GM18499 (cell line): Measurements from ENCODE around the gene CYTH1.

Experiments
- ATAC-seq: cut with Tn5 transposase; IDR thresholded peaks from one replicate; pipeline ENCODE4 v1.9.1; 2021; ENCODE audit warnings: moderate number of reproducible peaks; ENCODE audit not compliant: insufficient read depth, unreplicated experiment

Gene CYTH1

GRCh38 chr17:78722246-78722761, 59.8 kb downstream of the CYTH1 start:
- ATAC-seq = no peak

- ATAC-seq = no peak
Measured at GRCh38 chr17:78719630-78720298, 62.3 kb downstream of the CYTH1 start.

GRCh38 chr17:78718575-78719208, 63.4 kb downstream of the CYTH1 start:
- ATAC-seq = no peak

GRCh38 chr17:78717431-78717980, 64.6 kb downstream of the CYTH1 start:
- ATAC-seq = no peak

DNA sequence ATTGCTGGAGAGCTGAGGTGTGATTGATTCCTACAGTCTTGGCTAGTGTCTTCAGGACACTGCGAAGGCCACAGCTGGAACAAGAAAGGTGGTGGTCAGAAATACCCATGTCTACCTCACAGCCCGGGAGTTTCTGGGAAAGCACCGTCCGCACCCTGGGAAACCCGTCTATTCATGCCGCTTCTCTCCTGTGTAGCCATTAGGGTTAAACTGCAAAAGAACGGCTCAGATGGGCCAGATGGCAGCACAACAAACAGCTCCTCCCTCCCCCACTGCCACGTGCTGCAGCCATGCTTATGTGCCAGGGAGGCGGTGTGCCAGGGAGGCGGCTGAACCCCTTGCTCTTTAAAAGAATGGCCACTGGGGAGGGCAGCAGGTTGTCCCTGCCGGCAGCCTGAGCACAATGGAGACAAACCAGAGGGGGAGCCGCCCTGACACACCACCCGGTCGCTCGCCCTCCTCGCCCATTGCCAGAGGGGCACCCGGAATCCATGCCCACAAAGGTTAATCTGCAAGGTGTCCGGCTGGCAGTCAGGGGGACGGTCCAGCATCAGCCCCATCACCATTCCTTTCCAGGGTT, 65.2 kb downstream of the CYTH1 start:
- ATAC-seq = no peak

DNA sequence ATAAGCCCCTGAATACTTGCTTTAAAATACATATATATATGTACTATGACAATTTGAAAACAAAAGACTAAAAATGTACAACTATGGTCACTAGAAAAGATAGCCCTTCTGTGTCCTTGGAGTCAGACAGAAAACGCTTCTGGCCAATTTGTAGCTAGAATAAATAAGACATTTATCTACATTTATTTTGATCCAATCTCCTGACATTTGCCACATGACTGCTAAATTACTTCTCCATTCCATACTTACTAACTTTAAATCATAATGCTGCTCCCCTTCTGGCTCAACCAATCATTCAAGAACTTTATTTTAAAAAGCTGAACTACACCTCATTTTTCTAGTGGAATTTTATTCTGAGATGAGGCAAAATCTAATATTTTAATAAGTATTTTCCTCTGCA, 65.8 kb downstream of the CYTH1 start:
- ATAC-seq = no peak

DNA sequence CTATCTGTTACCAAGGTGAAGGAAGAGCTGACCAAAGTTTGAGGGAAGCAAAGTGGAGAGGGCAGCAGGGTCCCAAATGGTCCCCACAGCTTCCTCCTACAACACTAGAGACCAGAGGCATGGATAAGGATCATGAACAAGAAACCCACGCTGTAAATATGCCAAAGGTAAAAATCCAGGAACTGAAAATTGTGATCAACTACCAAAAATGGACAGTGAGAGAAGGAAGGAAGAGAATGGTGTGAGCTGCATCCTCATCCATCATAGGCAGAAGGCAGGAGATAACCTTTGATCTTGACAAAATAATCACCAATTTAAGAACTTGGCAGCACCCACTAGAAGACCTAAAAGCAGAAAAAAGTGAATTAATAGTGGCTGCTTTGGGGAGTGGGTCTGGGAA, 66.2 kb downstream of the CYTH1 start:
- no peak for ATAC-seq

- no peak for ATAC-seq
Measured at GRCh38 chr17:78715000-78715771, 66.9 kb downstream of the CYTH1 start.

DNA sequence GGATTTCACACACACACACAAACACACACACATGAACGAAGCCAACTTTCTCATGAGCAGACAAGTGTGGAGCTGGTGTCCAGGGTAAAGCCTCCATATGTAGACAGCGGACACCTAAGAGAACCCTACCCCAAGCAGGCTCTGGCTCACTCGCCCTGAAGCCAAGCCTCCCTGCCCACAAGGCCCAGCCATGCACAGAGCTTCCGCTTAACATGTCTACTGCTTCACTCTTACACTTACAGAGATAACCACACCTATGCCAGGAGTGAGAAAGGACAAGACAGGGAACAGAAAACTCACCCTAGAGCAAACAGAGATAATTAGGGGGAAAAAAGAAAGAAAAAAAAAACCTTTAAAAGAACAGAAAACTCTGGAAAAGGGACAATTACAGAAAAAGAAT, 67.5 kb downstream of the CYTH1 start:
- ATAC-seq = no peak

DNA sequence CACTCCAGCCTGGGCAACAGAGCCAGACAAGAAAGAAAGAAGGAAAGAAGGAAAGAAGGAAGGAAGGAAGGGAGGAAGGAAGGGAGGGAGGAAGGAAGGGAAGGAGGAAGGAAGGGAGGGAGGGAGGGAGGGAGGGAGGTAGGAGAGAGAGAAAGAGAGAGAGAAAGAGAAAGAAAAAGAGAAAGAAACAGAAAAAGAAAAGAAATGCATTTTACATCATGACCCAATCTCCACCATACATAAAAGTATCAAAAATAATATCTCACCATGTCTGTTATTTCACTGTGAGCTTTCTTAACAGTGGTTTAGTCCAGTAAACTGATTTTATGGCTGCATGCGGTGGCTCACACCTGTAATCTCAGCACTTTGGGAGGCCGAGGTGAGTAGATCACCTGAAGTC, 70.0 kb downstream of the CYTH1 start:
- no peak for ATAC-seq

GRCh38 chr17:78710607-78711006, 71.5 kb downstream of the CYTH1 start:
- no peak for ATAC-seq

- no peak for ATAC-seq
Measured at GRCh38 chr17:78709751-78710181, 72.3 kb downstream of the CYTH1 start.

DNA sequence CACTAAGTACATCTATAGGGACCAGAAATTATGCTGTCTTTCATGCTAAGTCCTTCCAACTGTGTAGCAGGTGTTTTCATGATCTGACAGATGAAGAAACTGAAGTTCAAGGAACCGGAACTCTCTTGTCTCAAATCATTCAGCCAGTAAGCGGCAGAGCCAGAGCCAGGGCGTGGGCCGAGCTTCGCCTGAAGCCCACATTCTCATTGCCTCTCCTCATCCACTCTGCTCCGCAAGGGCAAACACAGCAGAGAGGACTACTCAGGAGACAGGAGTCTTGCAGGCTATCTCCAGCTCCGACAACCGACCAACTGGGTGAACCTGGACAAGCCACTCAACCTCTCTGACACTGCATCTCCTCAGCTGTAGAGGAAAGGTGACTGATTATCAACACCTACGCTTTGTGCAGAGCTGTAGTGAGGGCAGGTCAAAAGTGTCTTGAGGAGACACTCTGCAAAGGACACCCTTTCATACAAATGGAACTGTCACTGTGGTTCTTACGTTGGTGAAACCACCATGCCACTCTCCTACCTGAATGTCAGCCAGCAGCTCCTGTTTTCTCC, 72.9 kb downstream of the CYTH1 start:
- no peak for ATAC-seq

DNA sequence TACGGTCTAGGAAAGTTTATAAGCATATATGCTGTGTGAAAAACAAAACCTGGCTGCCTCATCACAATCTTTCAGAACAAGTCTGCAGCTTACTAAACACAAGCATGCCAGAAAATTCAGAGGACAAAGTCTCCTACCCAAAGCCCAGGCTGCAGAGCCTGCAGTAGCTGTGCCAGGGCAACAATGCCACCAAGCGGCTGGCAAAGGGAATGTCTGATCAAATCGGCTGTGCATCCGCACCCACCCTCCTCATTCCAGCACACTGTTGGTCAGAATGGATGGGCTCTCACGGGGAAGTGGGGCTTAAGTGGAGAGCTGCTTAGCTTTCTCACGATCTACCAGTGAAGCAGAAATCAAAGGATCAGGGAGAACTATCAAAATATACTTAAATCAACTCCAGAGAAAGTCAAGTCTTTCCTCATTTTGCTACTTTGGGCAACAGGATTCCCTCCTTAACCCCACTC, 73.5 kb downstream of the CYTH1 start:
- ATAC-seq = no peak

- no peak for ATAC-seq
Measured at GRCh38 chr17:78707923-78708322, 74.2 kb downstream of the CYTH1 start.

GRCh38 chr17:78707016-78707415, 75.1 kb downstream of the CYTH1 start:
- no peak for ATAC-seq

DNA sequence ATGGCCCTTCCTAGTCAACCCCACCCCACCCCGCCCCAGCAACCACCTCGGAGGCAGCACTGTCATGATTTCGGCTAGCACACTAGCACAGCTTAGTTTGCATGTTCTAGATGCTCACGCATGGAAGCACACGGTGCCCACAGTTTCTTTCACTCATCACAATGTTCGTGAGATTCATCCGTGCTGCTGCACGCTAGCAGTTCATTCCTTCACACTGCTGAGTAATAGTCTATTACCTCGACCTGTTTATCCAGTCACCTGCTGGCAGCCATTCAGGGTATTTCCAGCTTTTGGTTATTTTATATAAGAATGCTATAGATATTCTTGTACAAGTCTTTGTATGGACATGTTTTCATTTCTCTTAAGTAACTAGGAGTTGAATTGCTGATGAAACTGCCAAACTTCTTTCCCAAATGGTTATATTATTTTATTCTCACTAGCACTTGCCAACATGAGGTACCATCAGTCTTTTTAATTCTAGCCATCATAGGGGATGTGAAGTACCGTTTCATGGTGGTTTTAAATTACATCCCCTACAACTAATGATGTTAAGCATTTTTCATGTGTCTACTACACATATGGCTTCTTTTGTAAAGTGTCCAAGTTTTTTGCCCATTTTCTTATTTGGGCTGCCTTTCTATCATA, 75.7 kb downstream of the CYTH1 start:
- ATAC-seq = no peak

- ATAC-seq = no peak
Measured at GRCh38 chr17:78705071-78705470, 77.0 kb downstream of the CYTH1 start.

DNA sequence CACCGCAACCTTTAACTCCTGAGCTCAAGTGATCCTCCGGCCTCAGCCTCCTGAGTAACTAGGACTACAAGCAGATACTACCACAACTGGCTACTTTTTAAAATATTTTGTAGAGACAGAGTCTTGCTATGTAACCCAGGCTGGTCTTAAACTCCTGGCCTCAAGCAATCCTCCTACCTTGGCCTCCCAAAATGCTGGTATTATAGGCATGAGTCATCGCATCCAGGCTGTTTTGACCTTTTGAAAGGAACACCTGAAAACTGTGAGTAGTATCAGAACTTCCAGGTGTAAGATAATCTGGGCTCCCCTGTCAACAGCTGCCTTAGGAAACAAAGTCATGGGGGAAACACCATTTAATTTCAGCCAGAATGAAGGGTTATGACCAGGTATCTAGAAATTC, 77.5 kb downstream of the CYTH1 start:
- no peak for ATAC-seq
